NK-92 (cell line): ENCODE measurements around the gene FANK1.
"Not testable (repeated sequence)": the region's sequence is repeated elsewhere in the genome, so short reads cannot be mapped to it uniquely, and the experiment has no call there.

Experiments
- DNase-seq: peaks from one replicate; lab custom pipeline; 2025; ENCODE audit not compliant: unreplicated experiment; lab: John Stamatoyannopoulos, UW

Gene FANK1

GRCh38 chr10:126016882-126017281, 120.5 kb downstream of the FANK1 start:
- no peak for DNase-seq

GRCh38 chr10:126017961-126018560, 121.7 kb downstream of the FANK1 start:
- DNase-seq: no peak

- DNase-seq: no peak
These were observed 125.6 kb downstream of the FANK1 start for GRCh38 chr10:126021833-126022500.

- no peak for DNase-seq
These were observed 126.5 kb downstream of the FANK1 start for GRCh38 chr10:126022841-126023240.

- no peak for DNase-seq
These were observed 131.3 kb downstream of the FANK1 start for GRCh38 chr10:126027692-126028091.

- no peak for DNase-seq
These were observed 133.6 kb downstream of the FANK1 start for GRCh38 chr10:126029999-126030398.

DNA sequence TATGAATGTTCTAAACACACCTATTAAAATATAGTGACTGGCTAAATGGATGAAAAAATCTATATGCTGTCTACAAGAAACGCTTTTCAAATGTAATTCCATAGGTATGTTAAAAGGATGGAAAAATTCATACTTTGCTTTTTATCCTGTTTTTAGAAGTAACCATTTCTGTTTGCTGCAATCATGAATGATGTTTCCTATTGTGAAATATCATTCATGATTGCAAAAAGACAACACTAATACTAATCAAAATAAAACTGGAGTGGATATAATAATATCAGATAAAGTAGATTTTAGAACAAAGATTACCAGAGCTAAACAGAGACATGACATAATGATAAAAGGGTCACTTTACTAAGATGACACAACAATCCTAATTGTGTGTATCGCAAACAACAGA, 138.2 kb downstream of the FANK1 start:
- no peak for DNase-seq

- DNase-seq: no peak
These were observed 140.2 kb downstream of the FANK1 start for GRCh38 chr10:126036515-126036914.

- DNase-seq: no peak
These were observed 141.6 kb downstream of the FANK1 start for GRCh38 chr10:126037946-126038345.

GRCh38 chr10:126041117-126041516, 144.8 kb downstream of the FANK1 start:
- no peak for DNase-seq

DNA sequence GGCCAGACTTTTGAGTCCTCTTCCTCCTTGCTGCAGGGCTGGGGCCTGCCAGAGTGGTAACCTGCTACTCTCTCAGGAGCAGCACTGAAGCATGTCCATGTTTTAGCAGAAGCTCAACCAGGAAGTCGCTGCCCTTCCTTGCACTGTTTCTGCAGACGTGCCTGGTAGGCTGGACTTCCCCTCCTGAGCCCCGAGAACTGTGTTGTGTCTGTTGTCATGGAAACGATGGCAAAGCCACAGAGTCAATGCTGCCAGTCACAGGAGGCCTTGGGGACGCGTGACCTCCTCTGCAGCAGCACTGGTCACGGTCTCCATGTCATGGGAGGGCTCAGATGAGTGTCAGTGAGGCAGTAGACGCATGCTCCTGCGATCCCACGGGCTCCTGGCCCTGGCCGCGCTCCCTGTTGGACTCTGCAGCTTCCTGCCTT, 145.5 kb downstream of the FANK1 start:
- no peak for DNase-seq

- no peak for DNase-seq
These were observed 146.0 kb downstream of the FANK1 start for GRCh38 chr10:126042354-126042753.

- DNase-seq: no peak
These were observed 146.5 kb downstream of the FANK1 start for GRCh38 chr10:126042906-126043305.

DNA sequence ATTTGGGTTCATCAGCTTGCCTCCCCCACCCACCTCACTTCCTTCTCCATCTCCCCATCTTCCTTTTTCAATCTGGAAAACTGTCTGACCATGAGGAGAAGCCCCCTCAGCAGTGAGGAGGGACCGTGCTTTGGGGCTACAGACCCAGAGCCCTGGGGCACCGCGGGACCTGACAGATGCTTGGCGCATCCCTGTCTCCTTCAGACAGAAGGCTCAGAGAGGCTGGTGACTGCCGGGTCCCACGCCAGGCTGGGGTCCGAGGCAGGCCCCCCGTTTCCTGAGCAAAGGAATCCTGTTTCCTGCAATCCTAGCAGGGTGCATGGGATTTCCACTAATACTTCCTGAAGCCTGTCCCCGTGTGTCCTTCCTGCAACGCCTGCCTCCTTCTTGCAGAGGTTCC, 147.0 kb downstream of the FANK1 start:
- DNase-seq: no peak

GRCh38 chr10:126045861-126046260, 149.5 kb downstream of the FANK1 start:
- no peak for DNase-seq

- no peak for DNase-seq
These were observed 150.5 kb downstream of the FANK1 start for GRCh38 chr10:126046831-126047230.

DNA sequence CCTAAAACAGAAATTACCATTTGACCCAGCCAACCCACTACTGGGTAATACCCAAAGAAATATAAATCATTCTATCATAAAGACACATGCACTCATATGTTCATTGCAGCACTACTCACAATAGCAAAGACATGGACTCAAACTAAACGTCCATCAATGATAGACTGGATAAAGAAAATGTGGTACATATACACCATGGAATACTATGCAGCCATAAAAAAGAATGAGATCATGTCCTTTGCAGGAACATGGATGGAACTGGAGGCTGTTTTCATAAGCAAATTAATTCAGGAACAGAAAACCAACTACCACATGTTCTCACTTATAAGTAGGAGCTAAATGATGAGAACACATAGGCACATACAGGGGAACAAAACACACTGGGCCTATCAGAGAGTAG, 151.4 kb downstream of the FANK1 start:
- not testable (repeated sequence) for DNase-seq

- no peak for DNase-seq
These were observed 153.7 kb downstream of the FANK1 start for GRCh38 chr10:126049759-126050700.

GRCh38 chr10:126052171-126052570, 155.8 kb downstream of the FANK1 start:
- no peak for DNase-seq

- no peak for DNase-seq
These were observed 157.8 kb downstream of the FANK1 start for GRCh38 chr10:126054191-126054590.

- no peak for DNase-seq
These were observed 161.1 kb downstream of the FANK1 start for GRCh38 chr10:126057494-126057893.

- DNase-seq: no peak
These were observed 161.7 kb downstream of the FANK1 start for GRCh38 chr10:126058104-126058503.
